ENCODE measurements around the gene FGD1. TPM values are rescaled to one million over a fixed set of nuclear protein-coding genes. Genes with fewer than 3 reads are reported as not detected.

FGD1 gene
- total RNA-seq, 1 experiment from 2014 or later = 5.8 TPM

DNA sequence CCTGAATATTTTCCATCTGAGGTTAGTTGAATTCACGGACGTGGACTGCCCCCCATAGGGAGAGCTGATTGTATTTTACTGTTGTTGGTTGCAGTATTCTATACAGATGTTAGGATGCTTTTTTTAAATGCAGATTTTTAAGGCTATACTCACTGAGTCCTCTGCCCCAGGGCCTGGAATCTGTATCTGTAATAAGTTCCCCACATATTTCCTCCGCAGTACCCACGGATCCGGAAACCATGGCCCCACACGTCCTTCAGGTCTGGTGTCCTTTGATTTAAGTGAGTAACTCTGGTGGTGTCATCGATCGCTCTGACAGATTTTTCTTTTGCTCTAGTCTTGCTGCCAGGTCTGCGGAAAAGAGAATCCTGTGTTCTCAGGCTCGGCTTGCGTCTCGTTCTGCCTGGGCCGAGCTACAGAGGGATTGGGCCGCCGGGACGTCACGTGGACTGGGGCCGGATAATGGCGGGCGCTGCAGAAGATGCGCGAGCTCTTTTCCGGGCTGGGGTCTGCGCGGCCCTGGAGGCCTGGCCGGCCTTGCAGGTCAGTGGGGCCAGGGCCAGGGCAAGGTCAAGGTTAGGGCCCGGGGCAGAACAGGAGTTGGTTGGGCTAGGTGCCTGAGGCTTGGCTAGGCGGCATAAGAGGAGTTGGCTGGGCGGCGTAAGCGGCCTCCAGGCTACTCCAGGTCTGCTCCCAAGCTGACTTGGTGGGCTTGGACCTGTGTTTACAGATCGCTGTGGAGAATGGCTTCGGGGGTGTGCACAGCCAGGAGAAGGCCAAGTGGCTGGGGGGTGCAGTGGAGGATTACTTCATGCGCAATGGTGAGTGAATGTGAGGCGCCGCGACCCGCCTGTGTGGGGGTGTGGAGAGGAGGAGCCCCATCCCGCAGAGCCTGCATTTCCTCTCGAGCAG is 55.8 kb downstream of the FGD1 start, which contains the start of gene TSR2:
Gene TSR2 (plus strand): TSS at position 445 of the 912 bp plus-strand sequence. CDS start 18 bp downstream, at position 463.
- intact Hi-C loops (cut with micrococcal nuclease) = loop anchor here (1.0 to 10.0 kb wide), 2 partner anchors 192 to 255 kb away; partner anchors contain the start of gene FAM120C
- Histone ChIP-seq H3K27me3 (ENCODE audit: insufficient read depth, low read length) (no peaks in the 10 kb centered on the region), H3K4me3 (replicated peaks in 1 of 2; ENCODE audit: low read depth in 1 of 2, low read length in 2 of 2) (peak within 1 kb of the TSS; percentile 83 to 87), H3K4me1 (ENCODE audit: control insufficient read depth in 1 of 2, insufficient read depth in 2 of 2, low read length in 2 of 2) (peaks cover 5 to 9% of the 10 kb centered on the region in 2 experiments; a peak in 3 of 4 replicates), H3K4me2 (ENCODE audit: low read length) (peak within 1 kb of the TSS; percentile 75), H3K27ac (ENCODE audit: low read depth, low read length) (peak within 1 kb of the TSS; percentile 35; the same call in 1 of the 2 replicates), H2AFZ (ENCODE audit: low read depth, low read length, poor library complexity, severe bottlenecking) (no peak within 1 kb of the TSS), H3K9ac (ENCODE audit: low read length) (peak within 1 kb of the TSS; percentile 75), H3K79me2 (ENCODE audit: insufficient read depth, low read length) (peaks cover 42% of the 10 kb centered on the region), H3K36me3 (ENCODE audit: control insufficient read depth in 1 of 2, insufficient read depth in 2 of 2, low read length in 2 of 2) (peaks cover 0 to 3% of the 10 kb centered on the region in 2 experiments; a peak in 2 of 4 replicates), H3K9me2 (ENCODE audit: insufficient read depth) (no peaks in the 10 kb centered on the region), H4K20me1 (ENCODE audit: insufficient read depth) (no peaks in the 10 kb centered on the region), H3K9me3 (ENCODE audit: control insufficient read depth in 1 of 2, insufficient read depth in 1 of 2, low read depth in 1 of 2, low read length in 2 of 2) (no peaks in the 10 kb centered on the region)
- ChIA-PET POLR2A (no interaction called here), RAD21 (ENCODE audit: low non-redundant PET in 1 of 2, low total read pairs in 2 of 2, uncharacterized antibody in 2 of 2, unreplicated experiment in 2 of 2) (no interaction called here), CTCF (interaction anchor here (1.3 to 1.4 kb wide), 2 partner anchors 11 to 192 kb away, joined by 3 read pairs; no protein-coding TSS in a partner anchor)
- ATAC-seq = peak; percentile 93
- DNase-seq (ENCODE audit: low read depth, low spot score) = peak; percentile 72
- BruUV-seq (replicated peaks) = no TSS peak
- TF ChIP-seq ELF1 (IDR thresholded peaks at IDR 0.05; ENCODE audit: borderline replicate concordance, low read depth) (peak; percentile 40; the same call in 1 of the 2 replicates), EZH2phosphoT487 (IDR thresholded peaks at IDR 0.05; ENCODE audit: borderline replicate concordance) (no peak), TCF7L2 (IDR thresholded peaks at IDR 0.05; ENCODE audit: borderline replicate concordance, extremely low read depth, insufficient read depth, insufficient read length) (peak; percentile 18), CBX3 (IDR thresholded peaks at IDR 0.05; ENCODE audit: low read depth) (peak; percentile 69; the same call in 1 of the 2 replicates), SP1 (IDR thresholded peaks at IDR 0.05; ENCODE audit: low read depth) (peak; percentile 81), ZFX (IDR thresholded peaks at IDR 0.05) (peak; percentile 66; the same call in 1 of the 2 replicates), YY1 (IDR thresholded peaks at IDR 0.05; ENCODE audit: extremely low read depth, insufficient replicate concordance, low read depth, low read length) (peak; percentile 93), JUND (IDR thresholded peaks at IDR 0.05) (no peak), RAD21 (IDR thresholded peaks at IDR 0.05; ENCODE audit: low read depth) (peak; percentile 47; the same call in 1 of the 2 replicates), EGR1 (IDR thresholded peaks at IDR 0.05; ENCODE audit: low read depth) (peak; percentile 27), ZNF274 (IDR thresholded peaks at IDR 0.05; ENCODE audit: low read depth, low read length) (no peak), POLR2A (IDR thresholded peaks at IDR 0.05; ENCODE audit: borderline replicate concordance, extremely low read depth, insufficient read depth, insufficient read length) (no peak), CEBPB (IDR thresholded peaks at IDR 0.05; ENCODE audit: low read depth) (no peak), FOSL1 (IDR thresholded peaks at IDR 0.05; ENCODE audit: low read depth) (no peak), SIN3A (IDR thresholded peaks at IDR 0.05; ENCODE audit: low read depth) (peak; percentile 42), EZH2 (IDR thresholded peaks at IDR 0.05) (no peak)
- TF ChIP-seq, protein P1, sequence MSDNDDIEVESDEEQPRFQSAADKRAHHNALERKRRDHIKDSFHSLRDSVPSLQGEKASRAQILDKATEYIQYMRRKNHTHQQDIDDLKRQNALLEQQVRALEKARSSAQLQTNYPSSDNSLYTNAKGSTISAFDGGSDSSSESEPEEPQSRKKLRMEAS (IDR thresholded peaks at IDR 0.05) = peak; percentile 71
- TF ChIP-seq, protein P2, sequence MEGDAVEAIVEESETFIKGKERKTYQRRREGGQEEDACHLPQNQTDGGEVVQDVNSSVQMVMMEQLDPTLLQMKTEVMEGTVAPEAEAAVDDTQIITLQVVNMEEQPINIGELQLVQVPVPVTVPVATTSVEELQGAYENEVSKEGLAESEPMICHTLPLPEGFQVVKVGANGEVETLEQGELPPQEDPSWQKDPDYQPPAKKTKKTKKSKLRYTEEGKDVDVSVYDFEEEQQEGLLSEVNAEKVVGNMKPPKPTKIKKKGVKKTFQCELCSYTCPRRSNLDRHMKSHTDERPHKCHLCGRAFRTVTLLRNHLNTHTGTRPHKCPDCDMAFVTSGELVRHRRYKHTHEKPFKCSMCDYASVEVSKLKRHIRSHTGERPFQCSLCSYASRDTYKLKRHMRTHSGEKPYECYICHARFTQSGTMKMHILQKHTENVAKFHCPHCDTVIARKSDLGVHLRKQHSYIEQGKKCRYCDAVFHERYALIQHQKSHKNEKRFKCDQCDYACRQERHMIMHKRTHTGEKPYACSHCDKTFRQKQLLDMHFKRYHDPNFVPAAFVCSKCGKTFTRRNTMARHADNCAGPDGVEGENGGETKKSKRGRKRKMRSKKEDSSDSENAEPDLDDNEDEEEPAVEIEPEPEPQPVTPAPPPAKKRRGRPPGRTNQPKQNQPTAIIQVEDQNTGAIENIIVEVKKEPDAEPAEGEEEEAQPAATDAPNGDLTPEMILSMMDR (IDR thresholded peaks at IDR 0.05 in 2 of 3, conservative IDR thresholded peaks at IDR 0.05 in 1 of 3; ENCODE audit: borderline replicate concordance in 1 of 3, insufficient read depth in 1 of 3, low read depth in 2 of 3, low read length in 2 of 3) = peak in 2 of 3 experiments; percentile 9 to 27; a peak in 2 of 6 replicates
- TF ChIP-seq, protein P3, sequence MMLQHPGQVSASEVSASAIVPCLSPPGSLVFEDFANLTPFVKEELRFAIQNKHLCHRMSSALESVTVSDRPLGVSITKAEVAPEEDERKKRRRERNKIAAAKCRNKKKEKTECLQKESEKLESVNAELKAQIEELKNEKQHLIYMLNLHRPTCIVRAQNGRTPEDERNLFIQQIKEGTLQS (IDR thresholded peaks at IDR 0.05) = no peak
- TF ChIP-seq, protein P4, sequence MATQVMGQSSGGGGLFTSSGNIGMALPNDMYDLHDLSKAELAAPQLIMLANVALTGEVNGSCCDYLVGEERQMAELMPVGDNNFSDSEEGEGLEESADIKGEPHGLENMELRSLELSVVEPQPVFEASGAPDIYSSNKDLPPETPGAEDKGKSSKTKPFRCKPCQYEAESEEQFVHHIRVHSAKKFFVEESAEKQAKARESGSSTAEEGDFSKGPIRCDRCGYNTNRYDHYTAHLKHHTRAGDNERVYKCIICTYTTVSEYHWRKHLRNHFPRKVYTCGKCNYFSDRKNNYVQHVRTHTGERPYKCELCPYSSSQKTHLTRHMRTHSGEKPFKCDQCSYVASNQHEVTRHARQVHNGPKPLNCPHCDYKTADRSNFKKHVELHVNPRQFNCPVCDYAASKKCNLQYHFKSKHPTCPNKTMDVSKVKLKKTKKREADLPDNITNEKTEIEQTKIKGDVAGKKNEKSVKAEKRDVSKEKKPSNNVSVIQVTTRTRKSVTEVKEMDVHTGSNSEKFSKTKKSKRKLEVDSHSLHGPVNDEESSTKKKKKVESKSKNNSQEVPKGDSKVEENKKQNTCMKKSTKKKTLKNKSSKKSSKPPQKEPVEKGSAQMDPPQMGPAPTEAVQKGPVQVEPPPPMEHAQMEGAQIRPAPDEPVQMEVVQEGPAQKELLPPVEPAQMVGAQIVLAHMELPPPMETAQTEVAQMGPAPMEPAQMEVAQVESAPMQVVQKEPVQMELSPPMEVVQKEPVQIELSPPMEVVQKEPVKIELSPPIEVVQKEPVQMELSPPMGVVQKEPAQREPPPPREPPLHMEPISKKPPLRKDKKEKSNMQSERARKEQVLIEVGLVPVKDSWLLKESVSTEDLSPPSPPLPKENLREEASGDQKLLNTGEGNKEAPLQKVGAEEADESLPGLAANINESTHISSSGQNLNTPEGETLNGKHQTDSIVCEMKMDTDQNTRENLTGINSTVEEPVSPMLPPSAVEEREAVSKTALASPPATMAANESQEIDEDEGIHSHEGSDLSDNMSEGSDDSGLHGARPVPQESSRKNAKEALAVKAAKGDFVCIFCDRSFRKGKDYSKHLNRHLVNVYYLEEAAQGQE (IDR thresholded peaks at IDR 0.05; ENCODE audit: low read depth) = no peak
